Ascending aorta (tissue), 2 donors: ENCODE measurements around the gene NPPC. TPM values are rescaled to one million over a fixed set of nuclear protein-coding genes. Genes with fewer than 3 reads are reported as not detected.

Source experiments
- DNase-seq, 2 donors: peaks; one replicate each; pipeline ENCODE4 v3.0.0-alpha.2; 2019; ENCODE audit warnings: low spot score in 2 of 2
- H3K27ac ChIP-seq, 2 donors: fragments of 200-600 bp; sonication (generic); one replicate each; pipeline ENCODE4 v1.5.1; 2016 to 2017; ENCODE audit warnings: mild to moderate bottlenecking in 1 of 2
- H3K27me3 ChIP-seq: fragments of 200-600 bp; sonication (generic); one replicate; pipeline ENCODE4 v1.5.1; 2017
- H3K36me3 ChIP-seq, 2 donors: fragments of 200-600 bp; sonication (generic); one replicate each; pipeline ENCODE4 v1.5.1; 2016
- H3K4me1 ChIP-seq, 2 donors: fragments of 200-600 bp; sonication (generic); one replicate each; pipeline ENCODE4 v1.5.1; 2016 to 2017; ENCODE audit warnings: mild to moderate bottlenecking in 1 of 2
- H3K4me3 ChIP-seq, 2 donors: fragments of 200-600 bp; sonication (generic); one replicate each; pipeline ENCODE4 v1.5.1; 2016 to 2017; ENCODE audit warnings: mild to moderate bottlenecking in 1 of 2
- H3K9me3 ChIP-seq, 2 donors: fragments of 200-600 bp; sonication (generic); one replicate each; pipeline ENCODE4 v1.5.1; 2016
- intact Hi-C: fragments of 100-400 bp; cut with DNase I; formaldehyde crosslinking; loops from one replicate; pipeline ENCODE4 v1.15.1; 2023
- total RNA-seq: library from RNA; depleted of rRNA; stranded (reverse); fragments of >200 nt; gene quantifications from one replicate; pipeline ENCODE4 v1.1.0, GENCODE V29; 2016
- TF ChIP-seq, protein P1 (sequence below), 3 experiments: fragments of 200-600 bp in 2 of 3; fragments of 450-650 bp in 1 of 3; sonication (generic) in 2 of 3; IDR thresholded peaks; one replicate each; pipeline ENCODE4 v1.5.1; 2016 to 2019; ENCODE audit warnings: antibody characterized with exemption in 3 of 3, mild to moderate bottlenecking in 1 of 3, moderate library complexity in 1 of 3

The NPPC gene
- total RNA-seq, 1 donor from 2014 or later: not detected

DNA sequence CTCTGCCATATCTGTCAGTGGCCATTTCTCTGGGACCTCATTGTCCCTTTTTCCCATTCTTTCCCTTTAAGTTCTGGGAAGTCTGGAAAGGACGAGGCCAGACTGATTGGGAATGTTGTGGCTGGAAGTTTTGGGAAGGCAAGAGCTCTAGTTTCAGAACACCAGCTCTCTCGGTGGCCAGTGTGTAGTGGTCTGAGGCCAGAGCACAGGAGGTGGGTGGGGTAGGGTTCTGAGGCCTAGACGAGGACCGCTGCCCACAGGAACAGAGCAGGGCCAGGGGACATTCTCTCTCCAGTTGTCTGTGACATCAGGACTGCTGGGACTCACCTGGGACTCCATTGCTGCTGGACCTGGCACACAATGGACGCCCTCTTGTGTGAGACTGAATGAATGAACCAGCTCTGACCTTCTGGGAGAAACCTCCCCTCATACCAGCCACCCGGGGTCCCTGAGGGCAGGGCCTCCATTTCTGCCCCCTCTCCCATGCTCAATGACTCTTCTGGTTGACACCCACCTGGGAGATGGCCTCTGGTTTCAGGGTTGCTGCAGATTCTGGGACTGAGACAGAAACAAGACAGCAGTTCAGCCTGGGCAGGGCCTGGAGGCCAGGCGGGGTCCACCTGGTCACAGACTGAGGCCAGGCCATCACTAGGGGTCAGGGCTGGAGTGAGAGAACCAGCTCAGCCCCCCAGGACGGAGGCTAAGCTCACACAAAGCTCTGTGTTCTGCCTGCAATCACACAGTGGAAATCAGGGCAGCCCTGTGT, 8.4 kb upstream of the NPPC start:
- intact Hi-C loops: no loop called here
- TF ChIP-seq, protein P1, sequence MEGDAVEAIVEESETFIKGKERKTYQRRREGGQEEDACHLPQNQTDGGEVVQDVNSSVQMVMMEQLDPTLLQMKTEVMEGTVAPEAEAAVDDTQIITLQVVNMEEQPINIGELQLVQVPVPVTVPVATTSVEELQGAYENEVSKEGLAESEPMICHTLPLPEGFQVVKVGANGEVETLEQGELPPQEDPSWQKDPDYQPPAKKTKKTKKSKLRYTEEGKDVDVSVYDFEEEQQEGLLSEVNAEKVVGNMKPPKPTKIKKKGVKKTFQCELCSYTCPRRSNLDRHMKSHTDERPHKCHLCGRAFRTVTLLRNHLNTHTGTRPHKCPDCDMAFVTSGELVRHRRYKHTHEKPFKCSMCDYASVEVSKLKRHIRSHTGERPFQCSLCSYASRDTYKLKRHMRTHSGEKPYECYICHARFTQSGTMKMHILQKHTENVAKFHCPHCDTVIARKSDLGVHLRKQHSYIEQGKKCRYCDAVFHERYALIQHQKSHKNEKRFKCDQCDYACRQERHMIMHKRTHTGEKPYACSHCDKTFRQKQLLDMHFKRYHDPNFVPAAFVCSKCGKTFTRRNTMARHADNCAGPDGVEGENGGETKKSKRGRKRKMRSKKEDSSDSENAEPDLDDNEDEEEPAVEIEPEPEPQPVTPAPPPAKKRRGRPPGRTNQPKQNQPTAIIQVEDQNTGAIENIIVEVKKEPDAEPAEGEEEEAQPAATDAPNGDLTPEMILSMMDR (IDR thresholded peaks at IDR 0.05): no peak
- Histone ChIP-seq H3K9me3 (no peaks in the 10 kb centered on the region), H3K27me3 (no peaks in the 10 kb centered on the region), H3K27ac (no peak overlapping the region), H3K36me3 (no peaks in the 10 kb centered on the region), H3K4me1 (no peaks in the 10 kb centered on the region), H3K4me3 (no peak overlapping the region)
- DNase-seq: no peak

GRCh38 chr2:231933916-231934401, 7.8 kb upstream of the NPPC start:
- Histone ChIP-seq H3K9me3 (no peaks in the 10 kb centered on the region), H3K27me3 (no peaks in the 10 kb centered on the region), H3K36me3 (no peaks in the 10 kb centered on the region), H3K4me3 (no peak overlapping the region), H3K4me1 (no peaks in the 10 kb centered on the region), H3K27ac (no peak overlapping the region)
- TF ChIP-seq, protein P1 (IDR thresholded peaks at IDR 0.05): no peak
- DNase-seq: peak in 1 of 2 donors; percentile 44
- intact Hi-C loops: no loop called here

GRCh38 chr2:231932985-231933915, 7.1 kb upstream of the NPPC start:
- no peaks in the 10 kb centered on the region for H3K36me3 ChIP-seq
- no peak overlapping the region for H3K4me3 ChIP-seq
- H3K9me3 ChIP-seq: no peaks in the 10 kb centered on the region
- no peaks in the 10 kb centered on the region for H3K27me3 ChIP-seq
- no peak overlapping the region for H3K27ac ChIP-seq
- TF ChIP-seq, protein P1 (IDR thresholded peaks at IDR 0.05): no peak
- intact Hi-C loops: no loop called here
- DNase-seq: peak in 1 of 2 donors; percentile 40
- H3K4me1 ChIP-seq: no peaks in the 10 kb centered on the region

GRCh38 chr2:231932711-231932970, 6.4 kb upstream of the NPPC start:
- H3K4me3 ChIP-seq: no peak overlapping the region
- TF ChIP-seq, protein P1 (IDR thresholded peaks at IDR 0.05): no peak
- peak in 1 of 2 donors; percentile 9 for DNase-seq
- no peaks in the 10 kb centered on the region for H3K27me3 ChIP-seq
- no peaks in the 10 kb centered on the region for H3K36me3 ChIP-seq
- no peaks in the 10 kb centered on the region for H3K4me1 ChIP-seq
- H3K27ac ChIP-seq: no peak overlapping the region
- H3K9me3 ChIP-seq: no peaks in the 10 kb centered on the region
- intact Hi-C loops: no loop called here

DNA sequence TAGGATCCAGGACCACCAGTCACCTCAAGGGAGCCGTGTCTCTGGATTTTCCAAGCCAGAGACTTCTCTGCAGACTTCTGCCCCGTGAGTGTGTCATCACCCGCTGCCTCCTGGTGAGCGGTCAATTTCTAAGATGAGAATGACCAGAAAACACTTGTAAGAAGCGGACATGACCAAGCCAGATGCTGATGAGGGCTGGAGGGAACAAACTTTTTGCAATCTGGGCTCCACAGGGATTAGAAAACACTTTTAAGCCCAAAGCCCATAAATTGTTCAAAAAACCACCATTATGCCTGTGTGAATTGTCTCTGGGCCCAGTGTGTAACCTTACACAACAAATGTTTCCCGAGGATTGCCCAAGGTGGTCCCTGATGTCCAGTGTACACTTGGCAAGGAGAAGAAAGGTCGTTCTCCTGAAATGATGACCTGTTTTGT, 5.3 kb upstream of the NPPC start:
- no peaks in the 10 kb centered on the region for H3K36me3 ChIP-seq
- H3K27me3 ChIP-seq: no peaks in the 10 kb centered on the region
- intact Hi-C loops: no loop called here
- H3K4me3 ChIP-seq: no peak overlapping the region
- H3K4me1 ChIP-seq: no peaks in the 10 kb centered on the region
- DNase-seq: no peak
- TF ChIP-seq, protein P1 (IDR thresholded peaks at IDR 0.05): no peak
- no peaks in the 10 kb centered on the region for H3K9me3 ChIP-seq
- no peak overlapping the region for H3K27ac ChIP-seq
